ENCODE measurements around the gene CACNA2D4.

- TF ChIP-seq CTCF (IDR thresholded peaks at IDR 0.05; ENCODE audit: low read length) = no peak
- TF ChIP-seq EZH2 (optimal IDR thresholded peaks at IDR 0.05; ENCODE audit: low read depth, low read length) = no peak
- no peak for TF ChIP-seq EZH2phosphoT487 (IDR thresholded peaks at IDR 0.05; ENCODE audit: low read length)
Measured at GRCh38 chr12:1934831-1935230, 16.4 kb upstream of the CACNA2D4 start.
